C4-2B (cell line): ENCODE results near the gene FDXR.

Source experiments
- ZFX ChIP-seq: fragments of 450-650 bp; IDR thresholded peaks from 2 replicates; pipeline ENCODE4 v1.6.1; 2017
- TF ChIP-seq, protein P1 (sequence below): fragments of 450-650 bp; conservative IDR thresholded peaks from 2 replicates; pipeline ENCODE4 v1.5.1; 2017; ENCODE audit warnings: mild to moderate bottlenecking

DNA sequence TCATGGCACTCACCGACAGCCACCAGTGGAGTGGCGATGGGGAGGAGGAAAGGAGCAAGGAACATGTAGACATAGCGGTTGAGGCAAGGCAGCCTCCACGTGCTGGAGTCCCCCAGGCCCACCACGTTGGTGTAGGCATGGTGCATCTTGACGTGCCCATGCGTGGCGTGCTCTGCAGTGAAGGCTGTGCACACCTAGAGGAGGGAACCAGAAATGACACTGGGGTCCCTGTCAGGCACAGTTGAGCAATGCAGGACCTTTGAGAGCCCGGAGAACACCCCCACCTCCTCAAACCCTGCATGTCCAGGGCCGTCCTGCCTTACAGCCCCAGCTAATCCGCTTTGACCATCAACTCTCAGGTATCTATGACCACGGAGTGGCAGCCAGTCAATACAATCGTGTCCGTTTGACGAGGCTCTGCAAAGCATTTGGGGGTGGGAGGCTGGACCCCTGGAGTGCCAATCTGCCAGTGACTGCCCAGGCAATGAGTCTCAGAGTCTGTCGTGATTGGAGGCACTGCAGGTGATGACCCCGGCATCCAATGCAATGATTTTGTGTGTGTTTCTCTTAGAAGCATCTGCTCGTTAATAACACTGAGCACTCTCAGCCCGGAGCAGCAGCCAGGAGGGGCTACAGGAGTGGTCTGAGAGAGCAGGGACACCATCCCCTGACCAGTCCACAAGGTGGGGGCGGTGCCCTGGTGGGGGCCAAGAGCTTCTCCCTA lies 9.9 kb upstream of the FDXR start:
- TF ChIP-seq, protein P1, sequence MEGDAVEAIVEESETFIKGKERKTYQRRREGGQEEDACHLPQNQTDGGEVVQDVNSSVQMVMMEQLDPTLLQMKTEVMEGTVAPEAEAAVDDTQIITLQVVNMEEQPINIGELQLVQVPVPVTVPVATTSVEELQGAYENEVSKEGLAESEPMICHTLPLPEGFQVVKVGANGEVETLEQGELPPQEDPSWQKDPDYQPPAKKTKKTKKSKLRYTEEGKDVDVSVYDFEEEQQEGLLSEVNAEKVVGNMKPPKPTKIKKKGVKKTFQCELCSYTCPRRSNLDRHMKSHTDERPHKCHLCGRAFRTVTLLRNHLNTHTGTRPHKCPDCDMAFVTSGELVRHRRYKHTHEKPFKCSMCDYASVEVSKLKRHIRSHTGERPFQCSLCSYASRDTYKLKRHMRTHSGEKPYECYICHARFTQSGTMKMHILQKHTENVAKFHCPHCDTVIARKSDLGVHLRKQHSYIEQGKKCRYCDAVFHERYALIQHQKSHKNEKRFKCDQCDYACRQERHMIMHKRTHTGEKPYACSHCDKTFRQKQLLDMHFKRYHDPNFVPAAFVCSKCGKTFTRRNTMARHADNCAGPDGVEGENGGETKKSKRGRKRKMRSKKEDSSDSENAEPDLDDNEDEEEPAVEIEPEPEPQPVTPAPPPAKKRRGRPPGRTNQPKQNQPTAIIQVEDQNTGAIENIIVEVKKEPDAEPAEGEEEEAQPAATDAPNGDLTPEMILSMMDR = no peak
- no peak for TF ChIP-seq ZFX
